Heart left ventricle (tissue), 16 donors: Measurements from ENCODE around the gene ATP5F1C. TPM values are rescaled to one million over a fixed set of nuclear protein-coding genes. Genes with fewer than 3 reads are reported as not detected.

Source experiments
- ATAC-seq, 4 donors: fragments of 200-7000 bp; cut with Tn5 transposase; one replicate each; pipeline ENCODE4 v1.9.1; 2020 to 2022; ENCODE audit warnings: moderate library complexity in 4 of 4, mild to moderate bottlenecking in 3 of 4, moderate number of reproducible peaks in 1 of 4
- DNase-seq, 5 donors: peaks; one replicate each; pipeline ENCODE4 v3.0.0-alpha.2; 2020
- H3K27ac ChIP-seq, 12 donors: fragments of 200-600 bp; sonication (generic) in 4 of 12; one replicate each; pipeline versions ENCODE4 v1.5.0 to v1.8.0; 2016 to 2022; ENCODE audit warnings: mild to moderate bottlenecking in 2 of 12
- H3K27me3 ChIP-seq, 9 donors: fragments of 200-600 bp; sonication (generic) in 2 of 9; one replicate each; pipeline versions ENCODE4 v1.5.1 to v1.8.0; 2016 to 2022; ENCODE audit warnings: mild to moderate bottlenecking in 3 of 9
- H3K36me3 ChIP-seq, 9 donors: fragments of 200-600 bp; sonication (generic) in 2 of 9; one replicate each; pipeline versions ENCODE4 v1.5.0 to v1.8.0; 2018 to 2022; ENCODE audit warnings: mild to moderate bottlenecking in 2 of 9
- H3K4me1 ChIP-seq, 12 donors: fragments of 200-600 bp; sonication (generic) in 4 of 12; one replicate each; pipeline versions ENCODE4 v1.5.0 to v1.8.0; 2016 to 2022; ENCODE audit warnings: mild to moderate bottlenecking in 3 of 12
- H3K4me3 ChIP-seq, 12 donors: fragments of 200-600 bp; sonication (generic) in 4 of 12; one replicate each; pipeline versions ENCODE4 v1.5.0 to v1.8.0; 2017 to 2022; ENCODE audit warnings: mild to moderate bottlenecking in 9 of 12, moderate library complexity in 4 of 12
- H3K9me3 ChIP-seq, 12 donors: fragments of 200-600 bp; sonication (generic) in 4 of 12; one replicate each; pipeline versions ENCODE4 v1.5.0 to v1.8.0; 2016 to 2022; ENCODE audit warnings: mild to moderate bottlenecking in 1 of 12
- POLR2A ChIP-seq, 2 donors: fragments of 450-650 bp; IDR thresholded peaks; one replicate each; pipeline ENCODE4 v1.6.1; 2017; ENCODE audit warnings: antibody characterized with exemption in 2 of 2, mild to moderate bottlenecking in 2 of 2, moderate library complexity in 2 of 2
- WGBS, 4 donors: extraction: QIAGEN DNeasy Blood & Tissue Kit in 2 of 4; methylation state at CpG; one replicate each; pipeline versions ENCODE4 v1.1.5 to v1.1.7; 2013 to 2018; 5-methylcytosine and 5-hydroxymethylcytosine counted together
- intact Hi-C, 10 donors: fragments of 100-400 bp; cut with DNase I; formaldehyde crosslinking; loops; one replicate each; pipeline versions ENCODE4 v1.11.1 to v1.14.2; 2022
- polyA plus RNA-seq, 2 donors: library from polyadenylated mRNA; stranded (reverse); fragments of 200-250 nt; gene quantifications; one replicate each; pipeline ENCODE4 v1.2.3, GENCODE V29; 2013
- total RNA-seq, 9 donors: library from RNA; depleted of rRNA in 2 of 9; stranded (reverse); fragments of >200 nt in 2 of 9; fragmentation: NEBNext Ultra II Directional in 3 of 9; extraction: Animal tissue kit (Norgen Biotek cat#: 25700) in 3 of 9; gene quantifications; one replicate each; pipeline versions ENCODE4 v1.1.0 to v1.2.4, GENCODE V29; 2016 to 2023
- TF ChIP-seq, protein P1 (sequence below), 12 donors: fragments of 200-600 bp; sonication (generic) in 4 of 12; IDR thresholded peaks; one replicate each; pipeline versions ENCODE4 v1.5.0 to v1.8.0; 2018 to 2022; ENCODE audit warnings: antibody characterized with exemption in 12 of 12, mild to moderate bottlenecking in 5 of 12
- donor health status: ischemic (EF 13 %, LVEDD 7.1; RV severe dilation, severe dysfunction).
- donor health status: healthy with polysubstance abuse.
- donor health status: DM: no; HTN: yes; CAD: no.
- donor health status: DM: no; HTN: no; CAD: no.
- donor health status: ischemic (EF 25% LVEDD 6.9; RV normal size, moderate dysfunction).
- donor health status: ischemic (EF 25% LVEDD 5.7; RV mildly dilated, moderate dysfunction).
- donor health status: healthy.
- donor health status: DM: yes; HTN: yes; CAD: no.
- donor health status: ischemic (EF 35%, LVEDD 5.7; RV mildly dilated, moderate dysfunction).
- donor health status: nonischemic (EF 11% LVEDD 7.7; RV severe dilation, severe dysfunction).
- donor health status: DM: yes; HTN: yes; CAD: no.
- donor health status: PGD.
- donor health status: ischemic (EF 29% LVEDD 5.4; RV normal size, mild dysfunction).
- donor health status: nonischemic (EF 23%, LVEDD 6.1; RV moderate dilation, normal function).

ATP5F1C gene
- total and polyA plus RNA-seq, 11 donors = 492 to 1,259 (median 789) TPM

DNA sequence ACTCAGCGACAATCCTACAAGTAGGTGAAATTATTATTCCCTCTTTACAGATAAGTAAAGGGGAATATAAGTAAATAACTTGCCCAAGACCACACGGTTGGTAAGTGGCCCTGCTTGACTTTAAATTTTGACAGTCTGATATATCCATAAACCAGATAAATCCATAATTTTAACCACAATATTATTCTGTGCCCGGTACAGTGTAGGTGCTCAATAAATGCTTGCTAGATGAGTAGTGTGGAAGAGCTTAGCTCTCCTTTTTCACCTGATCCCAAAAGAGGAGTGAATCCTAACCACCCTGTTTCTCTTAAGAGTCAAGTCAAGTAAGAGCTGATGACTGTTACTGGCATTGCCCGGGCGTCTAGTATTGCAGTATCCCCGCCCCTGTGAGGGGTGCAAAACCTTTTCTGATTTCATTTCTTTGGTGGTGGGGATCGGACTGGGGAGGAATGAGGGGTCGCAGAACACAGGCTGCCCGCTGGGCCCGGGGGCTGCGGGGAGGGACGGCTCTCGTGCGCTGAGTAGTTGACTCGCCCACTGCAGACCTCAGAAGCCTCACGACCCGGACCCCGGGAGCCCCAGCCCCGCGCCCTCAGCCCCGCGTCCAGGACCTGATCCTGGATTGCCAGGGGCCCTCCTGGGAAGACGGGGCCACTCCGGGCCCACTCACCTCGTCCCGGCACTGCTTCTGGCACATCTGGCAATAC lies 674 bp upstream of the ATP5F1C start:
- H3K27ac ChIP-seq = peak overlapping the region in 11 of 12 donors; percentile 78 to 98 (median 94)
- H3K27me3 ChIP-seq = no peaks in the 10 kb centered on the region
- H3K36me3 ChIP-seq = peaks cover 0 to 23% (median 4%) of the 10 kb centered on the region in 9 donors
- peaks cover 6 to 53% (median 41%) of the 10 kb centered on the region in 12 donors for H3K4me1 ChIP-seq
- 2 to 5% (median 3%) methylated on average over 12 to 26 of the region's 26 CpGs for WGBS, 4 donors
- DNase-seq (peak in 1 of 5 donors; percentile 70), ATAC-seq (peak; percentile 4 to 25 (median 10))
- peak overlapping the region; percentile 76 to 97 (median 89) for H3K4me3 ChIP-seq
- H3K9me3 ChIP-seq = no peaks in the 10 kb centered on the region
- TF ChIP-seq, protein P1, sequence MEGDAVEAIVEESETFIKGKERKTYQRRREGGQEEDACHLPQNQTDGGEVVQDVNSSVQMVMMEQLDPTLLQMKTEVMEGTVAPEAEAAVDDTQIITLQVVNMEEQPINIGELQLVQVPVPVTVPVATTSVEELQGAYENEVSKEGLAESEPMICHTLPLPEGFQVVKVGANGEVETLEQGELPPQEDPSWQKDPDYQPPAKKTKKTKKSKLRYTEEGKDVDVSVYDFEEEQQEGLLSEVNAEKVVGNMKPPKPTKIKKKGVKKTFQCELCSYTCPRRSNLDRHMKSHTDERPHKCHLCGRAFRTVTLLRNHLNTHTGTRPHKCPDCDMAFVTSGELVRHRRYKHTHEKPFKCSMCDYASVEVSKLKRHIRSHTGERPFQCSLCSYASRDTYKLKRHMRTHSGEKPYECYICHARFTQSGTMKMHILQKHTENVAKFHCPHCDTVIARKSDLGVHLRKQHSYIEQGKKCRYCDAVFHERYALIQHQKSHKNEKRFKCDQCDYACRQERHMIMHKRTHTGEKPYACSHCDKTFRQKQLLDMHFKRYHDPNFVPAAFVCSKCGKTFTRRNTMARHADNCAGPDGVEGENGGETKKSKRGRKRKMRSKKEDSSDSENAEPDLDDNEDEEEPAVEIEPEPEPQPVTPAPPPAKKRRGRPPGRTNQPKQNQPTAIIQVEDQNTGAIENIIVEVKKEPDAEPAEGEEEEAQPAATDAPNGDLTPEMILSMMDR (IDR thresholded peaks at IDR 0.05) = no peak
- TF ChIP-seq POLR2A (IDR thresholded peaks at IDR 0.05) = no peak
- intact Hi-C loops = no loop called here

DNA sequence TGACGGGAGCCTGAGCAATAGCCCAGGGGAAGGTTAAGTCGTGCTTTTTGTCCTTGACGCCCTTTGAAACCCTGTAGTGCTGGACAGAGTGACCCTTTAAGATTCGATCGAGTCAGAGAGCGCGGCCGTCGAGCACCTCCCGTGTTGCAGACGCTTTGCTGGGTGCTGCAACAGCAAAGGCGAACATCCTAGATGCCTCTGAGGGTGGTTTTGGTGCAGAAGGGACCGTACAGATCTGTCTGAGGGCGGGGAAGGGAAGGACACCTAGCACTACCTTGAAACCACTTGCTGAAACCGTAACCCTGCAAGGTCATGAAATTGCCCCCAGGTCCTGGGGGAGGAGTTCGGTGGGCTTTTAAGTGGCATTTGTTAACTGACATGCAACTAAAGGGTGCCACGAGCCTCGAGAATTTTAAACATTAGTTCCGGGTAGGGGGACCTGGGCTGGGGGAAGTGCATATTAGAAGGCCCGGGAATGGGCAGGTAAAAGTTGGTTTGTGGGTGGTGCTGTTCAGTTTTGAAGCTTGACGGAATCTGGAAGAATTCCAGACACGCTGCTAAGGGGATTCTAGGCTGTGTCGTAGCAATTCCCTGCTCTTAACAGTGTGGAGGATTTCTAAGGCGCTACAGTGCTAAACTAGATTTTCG lies 786 bp downstream of the ATP5F1C start:
- ATAC-seq = peak in 2 of 4 donors; percentile 4 to 10
- H3K27ac ChIP-seq = peak overlapping the region; percentile 92 to 98 (median 95)
- H3K4me3 ChIP-seq = peak overlapping the region; percentile 76 to 97 (median 88)
- H3K9me3 ChIP-seq = no peaks in the 10 kb centered on the region
- no peak for TF ChIP-seq POLR2A (IDR thresholded peaks at IDR 0.05)
- TF ChIP-seq, protein P1 (IDR thresholded peaks at IDR 0.05) = no peak
- peaks cover 6 to 67% (median 46%) of the 10 kb centered on the region in 12 donors for H3K4me1 ChIP-seq
- H3K27me3 ChIP-seq = no peaks in the 10 kb centered on the region
- intact Hi-C loops = loop anchor here in 4 of 10 donors (2.0 kb wide), 1 partner anchor 30 kb away; the partner anchor contains the start of gene TAF3 (in 4 of the 4)
- WGBS, 4 donors = 2 to 3% (median 3%) methylated on average over 20 to 25 of the region's 25 CpGs
- peak in 2 of 5 donors; percentile 12 to 20 for DNase-seq
- peaks cover 0 to 24% (median 7%) of the 10 kb centered on the region in 9 donors for H3K36me3 ChIP-seq

DNA sequence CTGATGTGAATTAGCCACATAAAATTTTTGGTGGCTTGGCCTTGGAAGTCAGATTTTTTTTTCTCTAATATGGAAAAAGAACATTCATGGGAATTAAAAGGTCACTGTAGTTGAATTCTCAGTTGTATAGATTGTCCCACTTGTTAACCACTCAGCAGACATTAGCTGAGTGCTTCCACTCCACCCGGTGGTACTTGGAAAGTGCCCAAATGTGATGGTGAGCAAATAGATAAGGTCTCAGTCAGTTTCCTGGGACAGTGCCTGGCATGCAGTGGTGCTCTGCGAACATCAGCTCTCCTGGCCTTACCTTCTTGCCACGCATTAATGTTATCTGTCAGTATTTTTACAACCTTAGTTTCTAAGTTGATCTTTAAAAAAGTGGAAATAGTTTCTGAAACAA lies 1.4 kb downstream of the ATP5F1C start:
- Histone ChIP-seq H3K4me1 (peaks cover 6 to 73% (median 52%) of the 10 kb centered on the region in 12 donors), H3K9me3 (no peaks in the 10 kb centered on the region), H3K27me3 (no peaks in the 10 kb centered on the region), H3K36me3 (peaks cover 0 to 21% (median 7%) of the 10 kb centered on the region in 9 donors), H3K4me3 (peak overlapping the region; percentile 76 to 97 (median 88)), H3K27ac (peak overlapping the region; percentile 92 to 98 (median 95))
- DNase-seq = peak in 4 of 5 donors; percentile 55 to 78 (median 72)
- peak; percentile 32 to 59 (median 46) for ATAC-seq
- WGBS, 4 donors = 26 to 34% (median 30%) methylated on average over 3 of the region's 3 CpGs
- intact Hi-C loops = loop anchor here in 4 of 10 donors (2.0 kb wide), 1 partner anchor 29 kb away; the partner anchor contains the start of gene TAF3 (in 4 of the 4)
- no peak for TF ChIP-seq POLR2A (IDR thresholded peaks at IDR 0.05)
- TF ChIP-seq, protein P1 (IDR thresholded peaks at IDR 0.05) = no peak

DNA sequence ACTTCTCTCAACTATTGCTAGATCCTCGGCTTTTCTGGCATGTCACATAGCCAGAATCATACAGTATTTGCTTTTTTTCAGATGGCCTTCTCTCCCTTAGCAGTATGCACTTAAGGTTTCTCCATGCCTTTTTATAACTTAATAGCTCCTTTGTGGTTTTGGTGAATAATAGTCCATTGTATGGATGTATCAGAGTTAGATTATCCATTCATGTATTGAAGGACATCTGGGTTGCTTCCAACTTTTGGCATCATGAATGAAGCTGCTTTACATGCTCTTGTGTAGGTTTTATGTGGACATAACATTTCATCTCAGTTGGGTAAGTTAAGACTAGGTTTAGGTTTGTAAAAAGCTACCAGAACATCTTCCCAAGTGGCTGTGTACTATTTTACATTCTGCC lies 4.6 kb downstream of the ATP5F1C start:
- Histone ChIP-seq H3K9me3 (no peaks in the 10 kb centered on the region), H3K27me3 (no peaks in the 10 kb centered on the region), H3K4me3 (no peak overlapping the region), H3K27ac (no peak overlapping the region), H3K4me1 (peaks cover 6 to 86% (median 52%) of the 10 kb centered on the region in 12 donors), H3K36me3 (peaks cover 0 to 38% (median 16%) of the 10 kb centered on the region in 9 donors)
- intact Hi-C loops = no loop called here
- ATAC-seq = no peak
- TF ChIP-seq, protein P1 (IDR thresholded peaks at IDR 0.05) = no peak
- TF ChIP-seq POLR2A (IDR thresholded peaks at IDR 0.05) = no peak
- WGBS, 4 donors = 43 to 61% (median 57%) methylated on average over 1 of the region's 1 CpG
- no peak for DNase-seq
